OCI-LY7 (cell line): Measurements from ENCODE around the gene MAGEB10. TPM values are rescaled to one million over a fixed set of nuclear protein-coding genes. Genes with fewer than 3 reads are reported as not detected.

Experiments
- BruUV-seq: library from RNA; stranded (reverse); fragments of 400-500 nt; replicated peaks from 2 replicates; lab custom pipeline; 2021; lab: Mats Ljungman, UMichigan
- CTCF ChIA-PET: fragments of 300-600 bp; sonication (Branson Sonifier 250); formaldehyde crosslinking; loops from one replicate; lab custom pipeline; 2022; ENCODE audit warnings: antibody characterized with exemption; ENCODE audit not compliant: unreplicated experiment; lab: Charles Lee
- POLR2A ChIA-PET: fragments of 300-600 bp; sonication (Branson Sonifier 250); formaldehyde crosslinking; loops from one replicate; lab custom pipeline; 2022; ENCODE audit warnings: antibody characterized with exemption; lab: Charles Lee
- DNase-seq: peaks from one replicate; pipeline ENCODE4 v3.0.0-alpha.2; 2015; ENCODE audit warnings: low spot score
- H2AFZ ChIP-seq: fragments of 200-600 bp; sonication (generic), shearing (Covaris generic); 2 replicates; pipeline ENCODE4 v1.6.1; 2014; ENCODE audit warnings: mild to moderate bottlenecking, antibody characterized with exemption, low read length, moderate library complexity
- H3K27ac ChIP-seq: fragments of 200-600 bp; sonication (generic); 2 replicates; pipeline ENCODE4 v1.5.1; 2014; ENCODE audit warnings: mixed run types, low read depth, mild to moderate bottlenecking, moderate library complexity, low read length, inconsistent platforms; ENCODE audit not compliant: poor library complexity, severe bottlenecking
- H3K36me3 ChIP-seq: fragments of 200-600 bp; sonication (generic); 2 replicates; pipeline ENCODE4 v1.6.1; 2014; ENCODE audit warnings: mild to moderate bottlenecking, antibody characterized with exemption, low read length, moderate library complexity, mixed read lengths; ENCODE audit not compliant: insufficient read depth
- H3K4me1 ChIP-seq: fragments of 200-600 bp; sonication (generic); 2 replicates; pipeline ENCODE4 v1.5.1; 2014; ENCODE audit warnings: mild to moderate bottlenecking, low read length; ENCODE audit not compliant: insufficient read depth, poor library complexity, severe bottlenecking
- H3K4me2 ChIP-seq: fragments of 200-600 bp; sonication (generic); 2 replicates; pipeline ENCODE4 v1.6.1; 2014; ENCODE audit warnings: mild to moderate bottlenecking, low read length
- H3K4me3 ChIP-seq: fragments of 200-600 bp; sonication (generic); 2 replicates; pipeline ENCODE4 v1.5.1; 2014; ENCODE audit warnings: mild to moderate bottlenecking, low read depth, low read length; ENCODE audit not compliant: poor library complexity, severe bottlenecking
- H3K79me2 ChIP-seq: fragments of 200-600 bp; sonication (generic); 2 replicates; pipeline ENCODE4 v1.6.1; 2016; ENCODE audit warnings: low read depth, mild to moderate bottlenecking, low read length, moderate library complexity, mixed read lengths; ENCODE audit not compliant: insufficient read depth
- H3K9me2 ChIP-seq: fragments of 200-600 bp; sonication (generic); 2 replicates; pipeline ENCODE4 v1.6.1; 2016; ENCODE audit warnings: mild to moderate bottlenecking, low read length, mixed read lengths; ENCODE audit not compliant: insufficient read depth
- H3K9me3 ChIP-seq: fragments of 200-600 bp; sonication (generic); 2 replicates; pipeline ENCODE4 v1.6.1; 2014; ENCODE audit warnings: mild to moderate bottlenecking, mixed run types, low read length, mixed read lengths
- H4K20me1 ChIP-seq: fragments of 200-600 bp; sonication (generic); 2 replicates; pipeline ENCODE4 v1.6.1; 2014; ENCODE audit warnings: mild to moderate bottlenecking, antibody characterized with exemption, low read length, moderate library complexity, mixed read lengths; ENCODE audit not compliant: insufficient read depth
- EZH2phosphoT487 ChIP-seq: fragments of 200-600 bp; sonication (generic); IDR thresholded peaks from 2 replicates; pipeline ENCODE4 v1.6.1; 2018; ENCODE audit warnings: low read depth, borderline replicate concordance, mild to moderate bottlenecking, mixed run types, antibody characterized with exemption, low read length, moderate library complexity, mixed read lengths
- intact Hi-C: fragments of 100-400 bp; cut with micrococcal nuclease; formaldehyde crosslinking; loops from one replicate; pipeline ENCODE4 v1.10.0; 2022; ENCODE audit not compliant: unreplicated experiment
- total RNA-seq, 2 experiments: library from RNA; depleted of rRNA in 1 of 2; stranded (reverse); fragments of >200 nt in 1 of 2; shearing (Covaris generic) in 1 of 2; gene quantifications; 2 replicates each; pipeline ENCODE4 v1.2.3, GENCODE V29; 2014 to 2022
- TF ChIP-seq, protein P1 (sequence below): fragments of 200-600 bp; sonication (generic); conservative IDR thresholded peaks from 2 replicates; pipeline ENCODE4 v1.5.1; 2014; ENCODE audit warnings: mild to moderate bottlenecking, antibody characterized with exemption, low read length, moderate library complexity, mixed read lengths

The MAGEB10 gene
- total RNA-seq, 2 experiments from 2014 or later, result not detected

DNA sequence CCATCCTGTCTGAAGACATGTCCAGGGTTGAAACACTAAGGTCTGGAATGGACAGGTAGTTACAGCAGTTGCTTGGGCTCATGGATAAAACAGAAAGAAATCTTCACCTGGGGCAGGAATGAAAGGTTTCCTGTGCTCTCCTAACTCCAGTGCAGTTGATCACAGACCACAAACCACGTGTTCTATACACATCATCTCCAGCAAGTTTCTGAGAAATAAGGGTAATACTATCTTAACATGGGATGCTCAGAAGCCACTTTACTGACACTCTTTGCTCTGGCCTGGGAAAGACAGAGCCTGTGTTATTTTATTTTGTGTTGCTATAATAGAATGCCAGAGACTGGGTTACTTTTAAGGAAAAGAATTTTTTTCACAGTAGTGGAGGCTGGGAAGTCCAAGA, 16.0 kb downstream of the MAGEB10 start:
- no peak for DNase-seq
- no peak for TF ChIP-seq EZH2phosphoT487
- TF ChIP-seq, protein P1, sequence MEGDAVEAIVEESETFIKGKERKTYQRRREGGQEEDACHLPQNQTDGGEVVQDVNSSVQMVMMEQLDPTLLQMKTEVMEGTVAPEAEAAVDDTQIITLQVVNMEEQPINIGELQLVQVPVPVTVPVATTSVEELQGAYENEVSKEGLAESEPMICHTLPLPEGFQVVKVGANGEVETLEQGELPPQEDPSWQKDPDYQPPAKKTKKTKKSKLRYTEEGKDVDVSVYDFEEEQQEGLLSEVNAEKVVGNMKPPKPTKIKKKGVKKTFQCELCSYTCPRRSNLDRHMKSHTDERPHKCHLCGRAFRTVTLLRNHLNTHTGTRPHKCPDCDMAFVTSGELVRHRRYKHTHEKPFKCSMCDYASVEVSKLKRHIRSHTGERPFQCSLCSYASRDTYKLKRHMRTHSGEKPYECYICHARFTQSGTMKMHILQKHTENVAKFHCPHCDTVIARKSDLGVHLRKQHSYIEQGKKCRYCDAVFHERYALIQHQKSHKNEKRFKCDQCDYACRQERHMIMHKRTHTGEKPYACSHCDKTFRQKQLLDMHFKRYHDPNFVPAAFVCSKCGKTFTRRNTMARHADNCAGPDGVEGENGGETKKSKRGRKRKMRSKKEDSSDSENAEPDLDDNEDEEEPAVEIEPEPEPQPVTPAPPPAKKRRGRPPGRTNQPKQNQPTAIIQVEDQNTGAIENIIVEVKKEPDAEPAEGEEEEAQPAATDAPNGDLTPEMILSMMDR, result no peak
- POLR2A ChIA-PET, result no interaction called here

GRCh38 chrX:27838185-27838584, 30.4 kb downstream of the MAGEB10 start:
- no peaks in the 10 kb centered on the region for H3K79me2 ChIP-seq
- H3K9me3 ChIP-seq, result no peaks in the 10 kb centered on the region
- TF ChIP-seq, protein P1, result no peak
- no peak for TF ChIP-seq EZH2phosphoT487
- H3K4me1 ChIP-seq, result no peaks in the 10 kb centered on the region
- no peak overlapping the region for H3K4me2 ChIP-seq
- H4K20me1 ChIP-seq, result no peaks in the 10 kb centered on the region
- CTCF ChIA-PET, result no interaction called here
- no peak overlapping the region for H2AFZ ChIP-seq
- intact Hi-C loops, result no loop called here
- no peak for DNase-seq
- POLR2A ChIA-PET, result no interaction called here
- no peak overlapping the region for H3K27ac ChIP-seq
- no peaks in the 10 kb centered on the region for H3K36me3 ChIP-seq
- no peaks in the 10 kb centered on the region for H3K9me2 ChIP-seq
- no peak overlapping the region for H3K4me3 ChIP-seq
- BruUV-seq, result no TSS peak

More for the DNA sequence above, 16.0 kb downstream of the MAGEB10 start:
- H3K9me3 ChIP-seq, result no peaks in the 10 kb centered on the region
- no peaks in the 10 kb centered on the region for H3K4me1 ChIP-seq
- no peaks in the 10 kb centered on the region for H3K79me2 ChIP-seq
- no peaks in the 10 kb centered on the region for H3K36me3 ChIP-seq
- no peak overlapping the region for H3K4me2 ChIP-seq
- no TSS peak for BruUV-seq
- H4K20me1 ChIP-seq, result no peaks in the 10 kb centered on the region
- intact Hi-C loops, result no loop called here
- H3K4me3 ChIP-seq, result no peak overlapping the region
- no peak overlapping the region for H2AFZ ChIP-seq
- CTCF ChIA-PET, result no interaction called here
- H3K27ac ChIP-seq, result no peak overlapping the region
- H3K9me2 ChIP-seq, result no peaks in the 10 kb centered on the region

DNA sequence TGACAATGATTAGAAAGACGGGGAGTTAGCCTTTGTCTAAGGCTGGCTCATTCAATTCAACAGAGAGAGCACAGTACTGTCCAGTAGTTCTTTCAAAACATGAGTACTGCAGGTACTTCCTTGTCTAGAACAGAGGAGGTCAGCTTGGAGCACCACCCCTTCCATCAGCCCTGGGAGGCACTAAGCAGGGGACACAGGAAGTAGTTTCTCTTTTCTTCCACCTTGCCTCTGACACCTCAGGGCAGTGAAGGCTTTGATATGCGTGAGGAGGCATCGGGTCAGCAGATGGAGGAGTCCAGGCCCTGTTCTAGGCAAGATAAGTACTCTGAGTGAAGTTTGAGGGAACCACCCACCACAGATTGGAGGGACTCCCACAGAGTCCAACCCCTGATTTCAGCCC, 33.1 kb downstream of the MAGEB10 start:
- Histone ChIP-seq H3K27ac (no peak overlapping the region), H4K20me1 (no peaks in the 10 kb centered on the region), H3K4me2 (no peak overlapping the region), H3K36me3 (no peaks in the 10 kb centered on the region), H3K9me3 (no peaks in the 10 kb centered on the region), H3K9me2 (no peaks in the 10 kb centered on the region), H3K4me1 (no peaks in the 10 kb centered on the region), H3K79me2 (no peaks in the 10 kb centered on the region), H2AFZ (no peak overlapping the region), H3K4me3 (no peak overlapping the region)
- ChIA-PET CTCF (no interaction called here), POLR2A (no interaction called here)
- no peak for DNase-seq
- BruUV-seq, result no TSS peak
- no peak for TF ChIP-seq EZH2phosphoT487
- TF ChIP-seq, protein P1, result no peak
- intact Hi-C loops, result no loop called here
